Fibroblast of lung (primary cell): ENCODE data around the gene CDKAL1. TPM values are rescaled to one million over a fixed set of nuclear protein-coding genes. Genes with fewer than 3 reads are reported as not detected.
"Not testable (repeated sequence)": the region's sequence is repeated elsewhere in the genome, so short reads cannot be mapped to it uniquely, and the experiment has no call there.

Source experiments
- DNase-seq, 2 donors: peaks; one replicate each; pipeline versions ENCODE4 v3.0.0 to v3.0.0-alpha.2; 2010; ENCODE audit warnings: low read depth in 2 of 2
- H2AFZ ChIP-seq: 2 replicates; pipeline ENCODE4 v1.5.1; 2012; ENCODE audit warnings: low read length, control low read depth, inconsistent platforms
- H3K27ac ChIP-seq: 2 replicates; pipeline ENCODE4 v1.5.1; 2011; ENCODE audit warnings: low read length, control low read depth; ENCODE audit not compliant: insufficient read depth
- H3K27me3 ChIP-seq: 2 replicates; pipeline ENCODE4 v1.5.1; 2011; ENCODE audit warnings: mild to moderate bottlenecking, low read length; ENCODE audit not compliant: control insufficient read depth, insufficient read depth
- H3K36me3 ChIP-seq: 2 replicates; pipeline ENCODE4 v1.5.1; 2011; ENCODE audit warnings: low read length; ENCODE audit not compliant: control insufficient read depth, insufficient read depth
- H3K4me1 ChIP-seq: 2 replicates; pipeline ENCODE4 v1.5.1; 2011; ENCODE audit warnings: low read length; ENCODE audit not compliant: control insufficient read depth, insufficient read depth; ENCODE audit errors: extremely low read depth
- H3K4me2 ChIP-seq: 2 replicates; pipeline ENCODE4 v1.5.1; 2011; ENCODE audit warnings: low read length, control low read depth; ENCODE audit not compliant: insufficient read depth; ENCODE audit errors: extremely low read depth
- H3K4me3 ChIP-seq, 4 experiments: fragments of 200-600 bp in 1 of 4; sonication (generic) in 1 of 4; replicated peaks in 1 of 4; 2 replicates each; pipeline ENCODE4 v1.5.1; 2011 to 2016; ENCODE audit warnings: low read length in 4 of 4, low read depth in 3 of 4, mild to moderate bottlenecking in 3 of 4, control low read depth in 2 of 4, inconsistent platforms in 1 of 4, mixed read lengths in 1 of 4; ENCODE audit not compliant: insufficient read depth in 1 of 4; ENCODE audit errors: control extremely low read depth in 1 of 4
- H3K79me2 ChIP-seq: 2 replicates; pipeline ENCODE4 v1.5.1; 2012; ENCODE audit warnings: mild to moderate bottlenecking, low read length, inconsistent platforms; ENCODE audit not compliant: control insufficient read depth, insufficient read depth
- H3K9ac ChIP-seq: 2 replicates; pipeline ENCODE4 v1.5.1; 2011; ENCODE audit warnings: mild to moderate bottlenecking, low read length, control low read depth; ENCODE audit not compliant: insufficient read depth
- H3K9me3 ChIP-seq: 2 replicates; pipeline ENCODE4 v1.5.1; 2012; ENCODE audit warnings: low read depth, low read length; ENCODE audit not compliant: control insufficient read depth, insufficient read depth
- H4K20me1 ChIP-seq: 2 replicates; pipeline ENCODE4 v1.5.1; 2011; ENCODE audit warnings: low read length; ENCODE audit not compliant: control insufficient read depth, insufficient read depth; ENCODE audit errors: extremely low read depth
- EZH2 ChIP-seq: IDR thresholded peaks from 2 replicates; pipeline ENCODE4 v1.5.1; 2012; ENCODE audit warnings: low read length, control low read depth, mild to moderate bottlenecking; ENCODE audit errors: missing control alignments
- polyA plus RNA-seq, 2 donors: library from polyadenylated mRNA; depleted of rRNA in 1 of 2; stranded (reverse) in 1 of 2; unstranded in 1 of 2; fragments of >200 nt; gene quantifications; 2 replicates each; pipeline ENCODE4 v1.2.1, GENCODE V29; 2011 to 2012; ENCODE audit warnings: missing spikeins in 1 of 2
- total RNA-seq: library from RNA; depleted of rRNA; stranded (reverse); fragments of >200 nt; gene quantifications from 2 replicates; pipeline ENCODE4 v1.2.1, GENCODE V29; 2014
- TF ChIP-seq, protein P1 (sequence below), 2 donors: IDR thresholded peaks in 1 of 2; conservative IDR thresholded peaks in 1 of 2; 1 replicate in 1 of 2; 2 replicates in 1 of 2; pipeline ENCODE4 v1.5.1; 2011 to 2012; ENCODE audit warnings: low read length in 2 of 2, control low read depth in 1 of 2, inconsistent platforms in 1 of 2, low read depth in 1 of 2, mild to moderate bottlenecking in 1 of 2

The CDKAL1 gene
- total and polyA plus RNA-seq, 2 donors (not counting 1 experiment from before 2014, with no cell fraction given) = 7.4 to 15.0 TPM

DNA sequence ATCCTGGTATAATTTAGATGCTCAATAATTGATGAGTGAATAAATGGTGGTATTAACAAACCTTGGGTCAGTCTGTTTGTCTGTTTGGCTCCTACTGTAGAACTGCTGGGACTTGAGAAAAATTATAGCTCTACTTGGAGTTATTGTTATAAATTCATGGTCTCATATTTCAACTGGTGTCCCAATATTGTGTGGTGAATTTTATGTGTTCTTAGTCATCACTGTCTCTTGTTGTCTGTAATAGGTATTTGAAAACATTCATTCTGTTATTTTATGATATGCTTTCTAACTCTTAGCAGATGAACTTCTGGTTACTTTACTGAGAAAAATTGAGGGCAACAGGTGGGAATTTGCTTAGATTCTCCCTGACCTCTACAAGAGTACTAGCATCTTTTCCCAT, 221.4 kb downstream of the CDKAL1 start:
- Histone ChIP-seq H3K4me1 (no peaks in the 10 kb centered on the region), H3K79me2 (no peaks in the 10 kb centered on the region), H3K4me3 (no peak overlapping the region), H3K4me2 (no peak overlapping the region), H2AFZ (no peak overlapping the region), H3K27me3 (no peaks in the 10 kb centered on the region), H3K36me3 (no peaks in the 10 kb centered on the region), H4K20me1 (no peaks in the 10 kb centered on the region), H3K9me3 (no peaks in the 10 kb centered on the region), H3K27ac (no peak overlapping the region), H3K9ac (no peak overlapping the region)
- peak; percentile 19 to 24 for DNase-seq
- no peak for TF ChIP-seq EZH2
- TF ChIP-seq, protein P1, sequence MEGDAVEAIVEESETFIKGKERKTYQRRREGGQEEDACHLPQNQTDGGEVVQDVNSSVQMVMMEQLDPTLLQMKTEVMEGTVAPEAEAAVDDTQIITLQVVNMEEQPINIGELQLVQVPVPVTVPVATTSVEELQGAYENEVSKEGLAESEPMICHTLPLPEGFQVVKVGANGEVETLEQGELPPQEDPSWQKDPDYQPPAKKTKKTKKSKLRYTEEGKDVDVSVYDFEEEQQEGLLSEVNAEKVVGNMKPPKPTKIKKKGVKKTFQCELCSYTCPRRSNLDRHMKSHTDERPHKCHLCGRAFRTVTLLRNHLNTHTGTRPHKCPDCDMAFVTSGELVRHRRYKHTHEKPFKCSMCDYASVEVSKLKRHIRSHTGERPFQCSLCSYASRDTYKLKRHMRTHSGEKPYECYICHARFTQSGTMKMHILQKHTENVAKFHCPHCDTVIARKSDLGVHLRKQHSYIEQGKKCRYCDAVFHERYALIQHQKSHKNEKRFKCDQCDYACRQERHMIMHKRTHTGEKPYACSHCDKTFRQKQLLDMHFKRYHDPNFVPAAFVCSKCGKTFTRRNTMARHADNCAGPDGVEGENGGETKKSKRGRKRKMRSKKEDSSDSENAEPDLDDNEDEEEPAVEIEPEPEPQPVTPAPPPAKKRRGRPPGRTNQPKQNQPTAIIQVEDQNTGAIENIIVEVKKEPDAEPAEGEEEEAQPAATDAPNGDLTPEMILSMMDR (conservative IDR thresholded peaks at IDR 0.05 in 1 of 2, IDR thresholded peaks at IDR 0.05 in 1 of 2; ENCODE audit: low read depth in 1 of 2, low read length in 2 of 2) = no peak

DNA sequence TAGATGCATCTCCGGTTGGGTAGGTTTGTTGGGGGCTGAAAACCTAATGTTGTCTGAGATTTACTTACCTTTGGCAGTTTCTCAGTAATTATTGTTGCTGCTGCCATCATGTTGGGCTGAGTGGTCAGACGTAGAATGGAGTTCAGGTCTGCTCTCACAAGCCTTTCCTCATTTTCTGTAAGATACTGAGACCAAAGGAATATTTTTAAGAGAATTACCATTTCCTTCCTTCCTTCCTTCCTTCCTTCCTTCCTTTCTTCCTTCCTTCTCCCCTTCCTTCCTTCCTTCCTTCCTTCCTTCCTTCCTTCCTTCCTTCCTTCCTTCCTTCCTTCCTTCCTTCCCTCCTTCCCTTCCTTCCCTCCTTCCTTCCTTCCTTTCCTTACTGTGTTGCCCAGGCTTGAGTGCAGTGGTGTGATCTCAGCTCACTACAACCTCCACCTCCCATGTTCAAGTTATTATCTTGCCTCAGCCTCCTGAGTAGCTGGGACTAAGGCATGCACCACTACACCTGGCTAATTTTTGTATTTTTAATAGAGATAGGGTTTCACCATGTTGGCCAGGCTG, 222.4 kb downstream of the CDKAL1 start:
- H4K20me1 ChIP-seq, H3K79me2 ChIP-seq, H3K4me3 ChIP-seq, H3K4me1 ChIP-seq, DNase-seq, H3K27ac ChIP-seq, H3K9me3 ChIP-seq, H3K9ac ChIP-seq, H3K4me2 ChIP-seq, H3K27me3 ChIP-seq, H3K36me3 ChIP-seq, H2AFZ ChIP-seq: not testable (repeated sequence)

DNA sequence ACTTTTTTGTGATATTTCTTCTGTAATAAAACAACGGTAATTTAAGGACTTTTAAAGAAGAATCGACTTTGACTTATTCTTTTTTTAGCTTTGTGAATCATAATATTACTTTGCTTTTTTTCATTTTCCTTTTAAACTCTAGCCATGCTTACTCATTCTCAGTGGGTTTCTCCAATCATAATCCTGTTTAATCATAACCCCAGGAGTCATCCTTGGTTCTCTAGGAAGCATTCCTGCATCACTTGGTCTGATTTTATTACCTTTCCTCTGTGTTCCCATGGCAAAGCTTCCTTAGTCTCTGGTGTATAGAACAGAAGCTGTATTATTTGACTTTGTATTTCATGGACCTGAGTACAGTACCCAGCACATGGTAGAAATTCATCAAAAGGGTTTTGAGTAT, 223.5 kb downstream of the CDKAL1 start:
- Histone ChIP-seq H3K4me3 (no peak overlapping the region), H3K4me2 (no peak overlapping the region), H3K9me3 (no peaks in the 10 kb centered on the region), H3K79me2 (no peaks in the 10 kb centered on the region), H3K27me3 (no peaks in the 10 kb centered on the region), H3K36me3 (no peaks in the 10 kb centered on the region), H3K27ac (no peak overlapping the region), H3K4me1 (no peaks in the 10 kb centered on the region), H3K9ac (no peak overlapping the region), H4K20me1 (no peaks in the 10 kb centered on the region), H2AFZ (no peak overlapping the region)
- TF ChIP-seq, protein P1 (conservative IDR thresholded peaks at IDR 0.05 in 1 of 2, IDR thresholded peaks at IDR 0.05 in 1 of 2; ENCODE audit: low read depth in 1 of 2, low read length in 2 of 2) = no peak
- TF ChIP-seq EZH2 = no peak
- peak in 1 of 2 donors; percentile 66 for DNase-seq
